B cell (primary cell): ENCODE data around the gene FBLN5.

Experiments
- EZH2 ChIP-seq: IDR thresholded peaks from 2 replicates; pipeline ENCODE4 v1.6.1; 2012; ENCODE audit warnings: borderline replicate concordance, low read depth, mild to moderate bottlenecking, moderate library complexity, low read length; ENCODE audit not compliant: insufficient read depth, poor library complexity, severe bottlenecking
- TF ChIP-seq, protein P1 (sequence below): fragments of 200-600 bp; IDR thresholded peaks from one replicate; pipeline ENCODE4 v1.8.0; 2022; ENCODE audit warnings: antibody characterized with exemption, mild to moderate bottlenecking

DNA sequence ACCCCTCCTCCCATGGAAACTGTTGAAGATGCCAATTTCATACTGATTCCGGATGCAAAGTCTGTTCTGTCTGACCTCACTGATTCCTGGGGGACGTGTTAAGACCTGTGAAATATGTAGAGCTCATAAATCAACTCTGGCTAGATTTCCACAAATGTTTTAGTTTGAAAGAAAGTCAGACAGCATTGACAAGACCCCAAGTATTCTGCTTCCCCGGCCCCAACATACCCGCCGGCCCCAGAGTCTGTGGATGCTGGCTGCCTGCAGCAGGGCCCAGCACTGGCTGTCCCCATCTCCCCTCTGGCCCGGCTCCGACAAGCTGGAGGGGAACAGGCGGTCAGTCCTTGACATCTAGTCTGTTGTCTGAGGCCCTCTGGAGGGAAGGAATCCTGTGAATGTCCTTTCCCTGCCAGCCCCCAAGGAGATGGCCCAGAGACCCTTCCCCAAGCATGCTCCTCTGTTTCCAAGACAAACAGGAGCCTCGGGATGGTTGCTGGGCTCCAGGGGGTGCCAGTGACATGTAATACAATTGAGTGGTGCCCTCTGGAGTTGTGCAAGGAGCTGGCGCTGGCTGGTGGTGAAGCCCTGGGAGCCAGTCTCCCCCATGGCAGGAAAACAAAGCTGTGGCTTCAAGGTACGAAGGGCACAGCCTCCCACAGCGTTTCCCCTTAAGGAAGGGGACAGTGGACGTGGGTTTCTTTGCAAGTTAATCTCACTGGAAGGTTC is 22.3 kb downstream of the FBLN5 start:
- TF ChIP-seq, protein P1, sequence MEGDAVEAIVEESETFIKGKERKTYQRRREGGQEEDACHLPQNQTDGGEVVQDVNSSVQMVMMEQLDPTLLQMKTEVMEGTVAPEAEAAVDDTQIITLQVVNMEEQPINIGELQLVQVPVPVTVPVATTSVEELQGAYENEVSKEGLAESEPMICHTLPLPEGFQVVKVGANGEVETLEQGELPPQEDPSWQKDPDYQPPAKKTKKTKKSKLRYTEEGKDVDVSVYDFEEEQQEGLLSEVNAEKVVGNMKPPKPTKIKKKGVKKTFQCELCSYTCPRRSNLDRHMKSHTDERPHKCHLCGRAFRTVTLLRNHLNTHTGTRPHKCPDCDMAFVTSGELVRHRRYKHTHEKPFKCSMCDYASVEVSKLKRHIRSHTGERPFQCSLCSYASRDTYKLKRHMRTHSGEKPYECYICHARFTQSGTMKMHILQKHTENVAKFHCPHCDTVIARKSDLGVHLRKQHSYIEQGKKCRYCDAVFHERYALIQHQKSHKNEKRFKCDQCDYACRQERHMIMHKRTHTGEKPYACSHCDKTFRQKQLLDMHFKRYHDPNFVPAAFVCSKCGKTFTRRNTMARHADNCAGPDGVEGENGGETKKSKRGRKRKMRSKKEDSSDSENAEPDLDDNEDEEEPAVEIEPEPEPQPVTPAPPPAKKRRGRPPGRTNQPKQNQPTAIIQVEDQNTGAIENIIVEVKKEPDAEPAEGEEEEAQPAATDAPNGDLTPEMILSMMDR = no peak
- no peak for TF ChIP-seq EZH2
